ENCODE measurements around the gene KRTAP5-9. TPM values are rescaled to one million over a fixed set of nuclear protein-coding genes. Genes with fewer than 3 reads are reported as not detected.

KRTAP5-9 gene
- total RNA-seq, 1 donor = not detected

DNA sequence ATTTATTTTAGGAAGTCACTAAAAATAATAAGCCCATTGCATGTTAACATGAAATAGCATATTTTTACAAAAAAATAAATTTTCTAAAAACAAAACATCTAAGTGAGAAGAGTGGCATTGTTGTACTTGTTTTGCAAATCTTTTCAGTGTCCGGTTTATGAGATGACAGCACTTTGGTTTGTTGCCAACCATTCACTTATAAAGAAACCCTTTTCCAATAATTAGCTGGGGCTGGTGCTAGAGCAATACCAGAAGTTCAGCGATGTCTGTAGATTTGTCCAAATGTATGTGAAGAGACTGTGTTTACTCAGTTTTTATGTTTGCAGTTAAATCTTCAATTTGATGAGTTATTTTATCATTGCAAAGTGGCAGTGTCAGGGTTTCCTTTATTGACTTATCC lies 43.2 kb upstream of the KRTAP5-9 start:
- H3K27me3 ChIP-seq (ENCODE audit: insufficient read depth, low read length) = no peaks in the 10 kb centered on the region
- no peak overlapping the region for H3K27ac ChIP-seq (ENCODE audit: low read depth, low read length)

GRCh38 chr11:71505781-71506180 lies 42.4 kb upstream of the KRTAP5-9 start:
- Histone ChIP-seq H3K27ac (ENCODE audit: low read depth, low read length) (no peak overlapping the region), H3K36me3 (ENCODE audit: insufficient read depth, low read length) (peaks cover 3% of the 10 kb centered on the region), H3K4me1 (ENCODE audit: insufficient read depth, low read length) (no peaks in the 10 kb centered on the region), H2AFZ (ENCODE audit: low read length) (no peak overlapping the region), H3K4me2 (ENCODE audit: insufficient read depth, low read length) (no peak overlapping the region), H3K9me3 (ENCODE audit: low read depth, low read length) (no peaks in the 10 kb centered on the region), H3K27me3 (ENCODE audit: insufficient read depth, low read length) (no peaks in the 10 kb centered on the region), H3K4me3 (ENCODE audit: insufficient read depth, low read length) (no peak overlapping the region), H3K79me2 (ENCODE audit: insufficient read depth, low read length) (no peaks in the 10 kb centered on the region), H4K20me1 (ENCODE audit: insufficient read depth, low read length) (no peaks in the 10 kb centered on the region)
- TF ChIP-seq CTCF (IDR thresholded peaks at IDR 0.05; ENCODE audit: extremely low read depth, low read depth, low read length) = no peak
- no peak for DNase-seq (ENCODE audit: insufficient read length, low spot score, missing footprints)

More for the DNA sequence above, 43.2 kb upstream of the KRTAP5-9 start:
- Histone ChIP-seq H2AFZ (ENCODE audit: low read length) (no peak overlapping the region), H3K9me3 (ENCODE audit: low read depth, low read length) (no peaks in the 10 kb centered on the region), H3K4me2 (ENCODE audit: insufficient read depth, low read length) (no peak overlapping the region), H3K79me2 (ENCODE audit: insufficient read depth, low read length) (no peaks in the 10 kb centered on the region), H3K4me1 (ENCODE audit: insufficient read depth, low read length) (no peaks in the 10 kb centered on the region), H3K4me3 (ENCODE audit: insufficient read depth, low read length) (no peak overlapping the region), H4K20me1 (ENCODE audit: insufficient read depth, low read length) (no peaks in the 10 kb centered on the region), H3K36me3 (ENCODE audit: insufficient read depth, low read length) (peaks cover 3% of the 10 kb centered on the region)
- no peak for TF ChIP-seq CTCF (IDR thresholded peaks at IDR 0.05; ENCODE audit: extremely low read depth, low read depth, low read length)
- DNase-seq (ENCODE audit: insufficient read length, low spot score, missing footprints) = no peak

DNA sequence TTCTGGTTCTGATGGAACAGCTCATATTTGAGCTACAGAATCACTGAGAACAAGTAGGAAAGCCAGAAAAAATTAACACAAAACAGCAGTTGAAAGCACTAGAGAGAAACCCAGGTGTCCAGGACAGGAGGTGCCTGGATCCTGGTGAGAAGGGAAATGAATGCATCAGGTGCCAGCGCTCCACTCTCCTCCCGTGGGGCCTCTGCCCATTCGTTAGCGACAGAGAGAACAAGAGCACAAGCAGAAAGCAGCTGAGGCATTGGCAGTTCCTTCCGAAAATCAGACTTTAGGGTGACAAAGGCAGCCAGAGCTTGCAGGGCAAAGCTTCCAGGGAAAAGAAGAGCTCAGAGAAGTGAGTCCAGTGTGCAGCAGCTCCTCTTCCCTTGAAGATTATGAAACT lies 41.1 kb upstream of the KRTAP5-9 start:
- no peaks in the 10 kb centered on the region for H3K4me1 ChIP-seq (ENCODE audit: insufficient read depth, low read length)
- H3K79me2 ChIP-seq (ENCODE audit: insufficient read depth, low read length) = no peaks in the 10 kb centered on the region
- H3K27me3 ChIP-seq (ENCODE audit: insufficient read depth, low read length) = no peaks in the 10 kb centered on the region
- TF ChIP-seq CTCF (IDR thresholded peaks at IDR 0.05; ENCODE audit: extremely low read depth, low read depth, low read length) = no peak
- no peaks in the 10 kb centered on the region for H4K20me1 ChIP-seq (ENCODE audit: insufficient read depth, low read length)
- DNase-seq (ENCODE audit: insufficient read length, low spot score, missing footprints) = no peak
- H3K4me2 ChIP-seq (ENCODE audit: insufficient read depth, low read length) = no peak overlapping the region
- no peak overlapping the region for H2AFZ ChIP-seq (ENCODE audit: low read length)
- no peak overlapping the region for H3K27ac ChIP-seq (ENCODE audit: low read depth, low read length)
- H3K9me3 ChIP-seq (ENCODE audit: low read depth, low read length) = no peaks in the 10 kb centered on the region
- no peak overlapping the region for H3K4me3 ChIP-seq (ENCODE audit: insufficient read depth, low read length)
- no peaks in the 10 kb centered on the region for H3K36me3 ChIP-seq (ENCODE audit: insufficient read depth, low read length)

- Histone ChIP-seq H3K4me1 (ENCODE audit: insufficient read depth, low read length) (no peaks in the 10 kb centered on the region), H3K79me2 (ENCODE audit: insufficient read depth, low read length) (no peaks in the 10 kb centered on the region), H3K9me3 (ENCODE audit: low read depth, low read length) (no peaks in the 10 kb centered on the region), H2AFZ (ENCODE audit: low read length) (no peak overlapping the region), H3K4me3 (ENCODE audit: insufficient read depth, low read length) (no peak overlapping the region), H3K27ac (ENCODE audit: low read depth, low read length) (no peak overlapping the region), H3K36me3 (ENCODE audit: insufficient read depth, low read length) (no peaks in the 10 kb centered on the region), H4K20me1 (ENCODE audit: insufficient read depth, low read length) (no peaks in the 10 kb centered on the region), H3K27me3 (ENCODE audit: insufficient read depth, low read length) (no peaks in the 10 kb centered on the region), H3K4me2 (ENCODE audit: insufficient read depth, low read length) (no peak overlapping the region)
- DNase-seq (ENCODE audit: insufficient read length, low spot score, missing footprints) = no peak
- no peak for TF ChIP-seq CTCF (IDR thresholded peaks at IDR 0.05; ENCODE audit: extremely low read depth, low read depth, low read length)
These were observed 29.4 kb upstream of the KRTAP5-9 start for GRCh38 chr11:71518506-71519471.

Data from osteoblast (primary cell).